BJ (cell line): Measurements from ENCODE around the gene VSIG1. TPM values are rescaled to one million over a fixed set of nuclear protein-coding genes. Genes with fewer than 3 reads are reported as not detected.

Source experiments
- CTCF ChIA-PET: fragments of 350-600 bp; formaldehyde crosslinking; extraction: SDS; loops from one replicate; lab custom pipeline; 2021; ENCODE audit warnings: antibody characterized with exemption, inconsistent platforms; lab: Yijun Ruan, JAX
- POLR2A ChIA-PET: fragments of 300-600 bp; sonication (Branson Sonifier 250); formaldehyde crosslinking; extraction: SDS; loops from one replicate; lab custom pipeline; 2021; ENCODE audit warnings: antibody characterized with exemption; lab: Charles Lee
- DNase-seq: peaks from one replicate; pipeline ENCODE4 v3.0.0-alpha.2; 2011; ENCODE audit warnings: low read depth
- H3K27me3 ChIP-seq: 2 replicates; pipeline ENCODE4 v1.6.0; 2011; ENCODE audit warnings: low read length; ENCODE audit not compliant: control insufficient read depth, insufficient read depth
- H3K36me3 ChIP-seq: 2 replicates; pipeline ENCODE4 v1.5.1; 2011; ENCODE audit warnings: low read length; ENCODE audit not compliant: control insufficient read depth, insufficient read depth
- H3K4me3 ChIP-seq: 2 replicates; pipeline ENCODE4 v1.5.1; 2011; ENCODE audit warnings: low read depth, mild to moderate bottlenecking, control low read depth, low read length
- polyA plus RNA-seq: library from polyadenylated mRNA; depleted of rRNA; stranded (reverse); fragments of >200 nt; gene quantifications from 2 replicates; pipeline ENCODE4 v1.2.3, GENCODE V29; 2011
- TF ChIP-seq, protein P1 (sequence below): IDR thresholded peaks from 2 replicates; pipeline ENCODE4 v1.5.1; 2011; ENCODE audit warnings: low read depth, mild to moderate bottlenecking, control low read depth, inconsistent platforms, low read length, moderate library complexity; ENCODE audit not compliant: insufficient read depth

VSIG1 gene
- polyA plus RNA-seq, 1 experiment, result 0.26 TPM

DNA sequence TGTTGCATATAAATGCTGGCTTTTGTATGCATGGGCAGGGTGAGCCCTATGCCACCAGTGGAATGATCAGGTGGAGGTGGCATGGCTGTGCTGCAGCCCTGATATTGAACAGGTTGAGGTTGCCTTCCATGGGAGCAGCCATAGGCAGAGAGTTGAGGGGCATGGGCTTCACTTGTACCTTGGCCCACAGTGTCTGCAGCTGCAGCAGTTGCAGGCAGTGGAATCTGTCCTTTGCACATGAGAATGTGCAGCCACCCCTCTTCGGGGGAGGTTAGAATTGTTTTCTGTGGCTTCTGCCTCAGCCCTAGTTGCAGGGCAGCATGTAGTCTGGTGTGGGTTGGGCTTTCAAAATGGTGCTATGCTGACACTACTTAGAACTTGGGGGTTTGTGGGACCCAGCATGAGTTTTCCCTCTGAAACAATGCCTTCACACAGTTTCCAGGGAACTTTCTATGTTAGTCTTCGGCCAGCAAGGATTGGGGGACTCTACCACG is 25.4 kb upstream of the VSIG1 start:
- POLR2A ChIA-PET, result no interaction called here
- no peaks in the 10 kb centered on the region for H3K36me3 ChIP-seq
- TF ChIP-seq, protein P1, sequence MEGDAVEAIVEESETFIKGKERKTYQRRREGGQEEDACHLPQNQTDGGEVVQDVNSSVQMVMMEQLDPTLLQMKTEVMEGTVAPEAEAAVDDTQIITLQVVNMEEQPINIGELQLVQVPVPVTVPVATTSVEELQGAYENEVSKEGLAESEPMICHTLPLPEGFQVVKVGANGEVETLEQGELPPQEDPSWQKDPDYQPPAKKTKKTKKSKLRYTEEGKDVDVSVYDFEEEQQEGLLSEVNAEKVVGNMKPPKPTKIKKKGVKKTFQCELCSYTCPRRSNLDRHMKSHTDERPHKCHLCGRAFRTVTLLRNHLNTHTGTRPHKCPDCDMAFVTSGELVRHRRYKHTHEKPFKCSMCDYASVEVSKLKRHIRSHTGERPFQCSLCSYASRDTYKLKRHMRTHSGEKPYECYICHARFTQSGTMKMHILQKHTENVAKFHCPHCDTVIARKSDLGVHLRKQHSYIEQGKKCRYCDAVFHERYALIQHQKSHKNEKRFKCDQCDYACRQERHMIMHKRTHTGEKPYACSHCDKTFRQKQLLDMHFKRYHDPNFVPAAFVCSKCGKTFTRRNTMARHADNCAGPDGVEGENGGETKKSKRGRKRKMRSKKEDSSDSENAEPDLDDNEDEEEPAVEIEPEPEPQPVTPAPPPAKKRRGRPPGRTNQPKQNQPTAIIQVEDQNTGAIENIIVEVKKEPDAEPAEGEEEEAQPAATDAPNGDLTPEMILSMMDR, result no peak
- no peak overlapping the region for H3K4me3 ChIP-seq
- H3K27me3 ChIP-seq, result no peaks in the 10 kb centered on the region
- CTCF ChIA-PET, result no interaction called here
- no peak for DNase-seq

DNA sequence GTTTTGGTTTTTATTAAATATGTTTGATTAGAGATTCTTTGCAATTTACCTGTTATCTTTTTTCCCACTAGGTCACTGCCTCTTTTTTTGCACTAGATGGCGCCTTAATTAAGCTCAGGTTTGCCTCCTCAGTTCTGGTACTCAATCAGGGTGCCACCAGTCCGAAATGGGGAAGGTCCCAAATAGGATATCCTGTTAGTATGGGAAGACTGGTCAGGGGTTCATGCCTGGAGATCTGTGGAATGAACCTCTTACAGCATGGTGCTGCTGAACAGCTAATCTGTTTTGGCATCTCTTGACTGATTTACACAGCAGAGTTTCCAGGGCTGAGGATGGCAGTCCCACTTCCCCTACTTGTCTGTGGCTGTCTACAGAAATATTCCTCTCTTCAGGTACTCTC is 24.2 kb upstream of the VSIG1 start:
- Histone ChIP-seq H3K4me3 (no peak overlapping the region), H3K27me3 (no peaks in the 10 kb centered on the region), H3K36me3 (no peaks in the 10 kb centered on the region)
- ChIA-PET CTCF (interaction anchor here (0.6 to 2.8 kb wide), 6 partner anchors 18 to 1815 kb away, joined by 3 to 15 read pairs (median 3); no protein-coding TSS in a partner anchor), POLR2A (interaction anchor here (0.6 kb wide), 1 partner anchor 755 kb away, joined by 3 read pairs; no protein-coding TSS in a partner anchor)
- DNase-seq, result no peak
- TF ChIP-seq, protein P1, result peak; percentile 44

DNA sequence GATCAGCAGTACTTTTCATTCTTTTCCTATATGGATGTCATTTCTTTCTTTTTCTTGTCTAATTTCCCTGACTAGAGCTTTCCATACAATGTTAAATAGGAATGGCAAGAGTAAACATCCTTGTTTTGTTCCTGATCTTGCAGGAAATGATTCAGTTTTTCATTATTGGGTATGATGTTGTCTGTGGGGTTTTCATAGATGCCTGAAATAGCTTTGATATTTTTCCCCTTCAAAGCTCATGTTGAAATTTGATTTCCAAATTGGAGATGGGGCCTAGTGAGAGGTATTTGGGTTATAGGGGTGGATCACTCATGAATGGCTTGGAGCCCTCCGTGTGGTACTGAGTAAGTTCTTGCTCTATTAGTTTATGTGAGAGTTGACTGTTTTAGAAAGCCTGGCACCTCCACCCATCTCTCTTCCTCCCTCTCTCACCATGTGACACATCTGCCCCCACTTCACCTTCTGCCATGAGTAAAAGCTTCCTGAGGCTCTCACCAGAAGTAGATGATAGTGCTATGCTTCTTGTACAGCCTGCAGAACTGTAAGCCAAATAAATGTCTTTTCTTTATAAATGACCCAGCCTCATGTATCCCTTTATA is 22.3 kb upstream of the VSIG1 start:
- TF ChIP-seq, protein P1, result no peak
- Histone ChIP-seq H3K36me3 (no peaks in the 10 kb centered on the region), H3K27me3 (no peaks in the 10 kb centered on the region; the same call in 1 of the 2 replicates), H3K4me3 (no peak overlapping the region)
- CTCF ChIA-PET, result interaction anchor here (0.7 to 2.8 kb wide), 2 partner anchors 116 to 201 kb away, joined by 3 to 15 read pairs; no protein-coding TSS in a partner anchor
- POLR2A ChIA-PET, result no interaction called here
- DNase-seq, result no peak

DNA sequence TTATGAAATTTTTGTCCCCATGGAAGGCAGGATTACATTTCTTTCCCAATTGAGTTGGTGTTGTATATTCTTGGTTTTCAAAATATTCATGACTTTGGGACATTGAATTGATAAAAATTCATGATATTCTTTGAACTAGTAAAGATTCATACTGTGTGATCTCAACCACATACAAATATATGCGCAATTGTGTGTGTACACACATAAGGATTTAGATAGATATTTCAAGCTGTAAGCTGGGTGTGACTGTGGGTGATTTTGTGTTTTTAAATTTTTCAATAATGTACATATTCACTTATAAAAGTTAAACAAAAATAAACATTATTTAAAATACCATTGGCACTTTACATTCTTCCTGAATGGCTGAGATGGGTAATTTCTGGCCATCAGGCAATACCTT is 19.5 kb upstream of the VSIG1 start:
- Histone ChIP-seq H3K27me3 (no peaks in the 10 kb centered on the region; the same call in 1 of the 2 replicates), H3K4me3 (no peak overlapping the region), H3K36me3 (no peaks in the 10 kb centered on the region)
- POLR2A ChIA-PET, result no interaction called here
- CTCF ChIA-PET, result no interaction called here
- DNase-seq, result no peak
- TF ChIP-seq, protein P1, result no peak

DNA sequence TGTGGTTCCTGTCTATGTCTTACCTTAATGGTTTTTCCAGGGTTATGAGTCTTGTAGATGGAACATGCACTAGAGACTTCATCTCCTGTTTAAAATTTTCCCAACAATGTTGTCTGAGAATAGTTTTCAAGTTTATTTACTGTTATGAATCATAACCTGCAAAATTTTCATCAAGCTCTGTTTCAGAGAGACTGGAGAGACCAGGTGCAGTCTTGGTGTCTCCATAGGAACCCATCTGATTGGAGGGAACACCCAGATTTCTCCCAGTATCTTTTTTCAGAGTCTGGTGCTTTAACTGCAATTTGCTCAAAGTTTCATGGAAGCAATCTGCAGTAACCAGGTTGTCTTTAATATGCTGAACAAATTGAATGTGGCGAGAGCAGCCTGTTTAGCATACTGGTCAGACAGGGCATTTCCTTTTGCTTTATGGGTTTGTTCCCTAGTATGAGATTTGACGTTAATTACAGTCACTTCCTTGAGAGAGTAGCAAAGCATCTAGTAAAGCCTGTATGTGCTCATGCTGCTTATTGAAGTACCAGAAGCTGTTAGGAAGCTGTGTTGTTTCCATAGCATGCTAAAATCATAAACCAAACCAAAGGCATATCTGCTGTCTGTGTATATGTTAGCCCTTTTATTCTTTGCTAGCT is 18.8 kb upstream of the VSIG1 start:
- TF ChIP-seq, protein P1, result no peak
- Histone ChIP-seq H3K4me3 (no peak overlapping the region), H3K27me3 (no peaks in the 10 kb centered on the region; the same call in 1 of the 2 replicates), H3K36me3 (no peaks in the 10 kb centered on the region)
- CTCF ChIA-PET, result no interaction called here
- no peak for DNase-seq
- POLR2A ChIA-PET, result no interaction called here
